GM12878 (cell line): ENCODE data around the gene SRP72. TPM values are rescaled to one million over a fixed set of nuclear protein-coding genes. Genes with fewer than 3 reads are reported as not detected.

Experiments used
- ATF3 ChIP-seq: IDR thresholded peaks from 2 replicates; pipeline ENCODE4 v1.6.1; 2011; ENCODE audit warnings: low read depth, mild to moderate bottlenecking, low read length, moderate library complexity, borderline replicate concordance; ENCODE audit errors: extremely low read depth
- BRCA1 ChIP-seq: IDR thresholded peaks from 2 replicates; pipeline ENCODE4 v1.6.1; 2011; ENCODE audit warnings: low read depth, low read length, improper control_type of control experiment
- CEBPB ChIP-seq, 2 experiments: fragments of 150-350 bp in 1 of 2; IDR thresholded peaks; 2 replicates each; pipeline ENCODE4 v1.6.1; 2012 to 2014; ENCODE audit warnings: low read depth in 2 of 2, low read length in 2 of 2, borderline replicate concordance in 1 of 2, inconsistent platforms in 1 of 2
- RELA ChIP-seq: fragments of 450-650 bp; IDR thresholded peaks from 2 replicates; pipeline ENCODE4 v1.8.0; 2014; ENCODE audit warnings: borderline replicate concordance; ENCODE audit not compliant: partially characterized antibody
- SMARCA5 ChIP-seq: fragments of 450-650 bp; IDR thresholded peaks from 2 replicates; pipeline ENCODE4 v1.6.1; 2017; ENCODE audit warnings: mild to moderate bottlenecking
- polyA plus RNA-seq, 11 experiments: library from polyadenylated mRNA; depleted of rRNA in 4 of 11; unstranded in 6 of 11; stranded (reverse) in 5 of 11; fragments of >200 nt; fragmentation: Nextera tagmentation in 4 of 11; fragmentation: Illumina TruSeq in 1 of 11; extraction: Ambion mirVana in 4 of 11; extraction: Trizol in 1 of 11; gene quantifications; 1 replicate in 1 of 11; 2 replicates in 10 of 11; pipeline versions ENCODE4 v1.2.1 to v1.2.3, GENCODE V29; 2011 to 2016; ENCODE audit warnings: inconsistent platforms in 2 of 11, missing spikeins in 2 of 11, low read depth in 1 of 11
- total RNA-seq, 4 experiments: library from RNA; depleted of rRNA in 3 of 4; stranded (reverse); fragments of >200 nt in 3 of 4; fragmentation: Illumina TruSeq in 1 of 4; extraction: Trizol in 1 of 4; gene quantifications; 2 replicates each; pipeline versions ENCODE4 v1.2.1 to v1.2.3, GENCODE V29; 2013 to 2021

Gene SRP72
- total and polyA plus RNA-seq, 10 of the 15 experiments (the other 5 are each of a cell fraction or from before 2014, with no cell fraction given), result 61.6 to 186 (median 133) TPM

DNA sequence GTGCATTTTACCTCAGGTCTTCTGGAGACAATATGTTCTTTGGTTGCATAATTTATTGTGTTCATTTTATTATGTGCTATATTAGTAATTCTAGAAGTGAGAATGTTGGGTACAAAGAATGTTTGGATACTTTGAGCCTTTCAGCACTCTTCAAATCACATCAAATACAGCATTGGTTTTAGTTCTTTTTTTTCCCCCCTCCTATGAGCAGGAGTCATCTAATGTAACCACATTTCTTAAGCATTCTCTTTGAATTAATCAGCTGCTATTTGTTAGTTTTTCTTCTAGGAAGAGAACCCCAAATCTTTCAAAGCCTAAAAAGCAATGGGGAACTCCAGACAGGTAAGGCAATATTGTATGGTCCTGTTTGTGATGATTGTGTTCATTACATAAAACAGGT lies 84.9 kb downstream of the SRP72 start (continued):
- TF ChIP-seq ATF3 (no peak), CEBPB (IDR thresholded peaks at IDR 0.05; ENCODE audit: borderline replicate concordance in 1 of 2, low read depth in 2 of 2, low read length in 2 of 2) (no peak), BRCA1 (no peak), RELA (no peak), SMARCA5 (no peak)

Other genes starting within 250 kb of the SRP72 start
- gene AASDH, start 80.1 kb upstream of the SRP72 start, total RNA-seq (2014; rRNA removed), result 7.9 and 8.9 TPM in 2 replicates
- gene AASDH, start 80.1 kb upstream of the SRP72 start, total RNA-seq (2014; rRNA removed; fragmentation: Illumina TruSeq; extraction: Trizol), result 11.0 and 11.1 TPM in 2 replicates
- gene AASDH, start 80.1 kb upstream of the SRP72 start, total RNA-seq (2021), result 7.4 and 7.7 TPM in 2 replicates
- gene AASDH, start 80.1 kb upstream of the SRP72 start, polyA plus RNA-seq (2011; rRNA removed), result 18.5 and 26.5 TPM in 2 replicates
- 8.6 and 13.2 TPM in 2 replicates for gene AASDH, start 80.1 kb upstream of the SRP72 start, polyA plus RNA-seq (2014; fragmentation: Illumina TruSeq; extraction: Trizol)
- 10 to 100 TPM; 11.6 to 19.1 TPM for gene AASDH, start 80.1 kb upstream of the SRP72 start, polyA plus RNA-seq (2014; fragmentation: Nextera tagmentation; extraction: Ambion mirVana)
- gene AASDH, start 80.1 kb upstream of the SRP72 start, polyA plus RNA-seq (2014; rRNA removed), result 4.6 and 7.3 TPM in 2 replicates
- 10 to 100 TPM; 12.3 to 16.8 TPM for gene AASDH, start 80.1 kb upstream of the SRP72 start, polyA plus RNA-seq (2016; fragmentation: Nextera tagmentation; extraction: Ambion mirVana)
- 37.3 and 41.7 TPM in 2 replicates for gene PPAT, start 32.0 kb upstream of the SRP72 start, total RNA-seq (2014; rRNA removed)
- 39.0 and 40.9 TPM in 2 replicates for gene PPAT, start 32.0 kb upstream of the SRP72 start, total RNA-seq (2014; rRNA removed; fragmentation: Illumina TruSeq; extraction: Trizol)
- gene PPAT, start 32.0 kb upstream of the SRP72 start, total RNA-seq (2021), result 44.1 and 51.2 TPM in 2 replicates
- gene PPAT, start 32.0 kb upstream of the SRP72 start, polyA plus RNA-seq (2011; rRNA removed), result 31.4 and 41.0 TPM in 2 replicates
- 38.7 and 39.9 TPM in 2 replicates for gene PPAT, start 32.0 kb upstream of the SRP72 start, polyA plus RNA-seq (2014; fragmentation: Illumina TruSeq; extraction: Trizol)
- 10 to 100 TPM; 24.9 to 32.6 TPM for gene PPAT, start 32.0 kb upstream of the SRP72 start, polyA plus RNA-seq (2014; fragmentation: Nextera tagmentation; extraction: Ambion mirVana)
- 27.0 and 27.3 TPM in 2 replicates for gene PPAT, start 32.0 kb upstream of the SRP72 start, polyA plus RNA-seq (2014; rRNA removed)
- gene PPAT, start 32.0 kb upstream of the SRP72 start, polyA plus RNA-seq (2016; fragmentation: Nextera tagmentation; extraction: Ambion mirVana), result 10 to 100 TPM; 47.4 to 50.7 TPM
- gene PAICS, start 31.4 kb upstream of the SRP72 start, total RNA-seq (2014; rRNA removed), result 109 and 120 TPM in 2 replicates
- 175 and 181 TPM in 2 replicates for gene PAICS, start 31.4 kb upstream of the SRP72 start, total RNA-seq (2014; rRNA removed; fragmentation: Illumina TruSeq; extraction: Trizol)
- gene PAICS, start 31.4 kb upstream of the SRP72 start, total RNA-seq (2021), result 248 and 251 TPM in 2 replicates
- 350 and 490 TPM in 2 replicates for gene PAICS, start 31.4 kb upstream of the SRP72 start, polyA plus RNA-seq (2011; rRNA removed)
- gene PAICS, start 31.4 kb upstream of the SRP72 start, polyA plus RNA-seq (2014; fragmentation: Illumina TruSeq; extraction: Trizol), result 295 and 365 TPM in 2 replicates
- gene PAICS, start 31.4 kb upstream of the SRP72 start, polyA plus RNA-seq (2014; fragmentation: Nextera tagmentation; extraction: Ambion mirVana), result 100 to 1,000 TPM; 224 to 251 TPM
- gene PAICS, start 31.4 kb upstream of the SRP72 start, polyA plus RNA-seq (2014; rRNA removed), result 158 and 201 TPM in 2 replicates
- 100 to 1,000 TPM; 314 to 315 TPM for gene PAICS, start 31.4 kb upstream of the SRP72 start, polyA plus RNA-seq (2016; fragmentation: Nextera tagmentation; extraction: Ambion mirVana)
- gene ARL9, start 38.2 kb downstream of the SRP72 start, total RNA-seq (2014; rRNA removed), result not detected in 2 replicates
- gene ARL9, start 38.2 kb downstream of the SRP72 start, total RNA-seq (2014; rRNA removed; fragmentation: Illumina TruSeq; extraction: Trizol), result not detected in 2 replicates
- gene ARL9, start 38.2 kb downstream of the SRP72 start, total RNA-seq (2021), result not detected in 2 replicates
- not detected in 2 replicates for gene ARL9, start 38.2 kb downstream of the SRP72 start, polyA plus RNA-seq (2011; rRNA removed)
- not detected in 2 replicates for gene ARL9, start 38.2 kb downstream of the SRP72 start, polyA plus RNA-seq (2014; fragmentation: Illumina TruSeq; extraction: Trizol)
- not detected for gene ARL9, start 38.2 kb downstream of the SRP72 start, polyA plus RNA-seq (2014; fragmentation: Nextera tagmentation; extraction: Ambion mirVana)
- not detected in 2 replicates for gene ARL9, start 38.2 kb downstream of the SRP72 start, polyA plus RNA-seq (2014; rRNA removed)
- not detected for gene ARL9, start 38.2 kb downstream of the SRP72 start, polyA plus RNA-seq (2016; fragmentation: Nextera tagmentation; extraction: Ambion mirVana)
- 0.11 and 0.44 TPM in 2 replicates for gene HOPX, start 213.7 kb downstream of the SRP72 start, total RNA-seq (2014; rRNA removed)
- 0.28 TPM in 1 of 2 replicates, not detected in the other for gene HOPX, start 213.7 kb downstream of the SRP72 start, total RNA-seq (2014; rRNA removed; fragmentation: Illumina TruSeq; extraction: Trizol)
- gene HOPX, start 213.7 kb downstream of the SRP72 start, total RNA-seq (2021), result 0.38 and 0.58 TPM in 2 replicates
- 0.11 and 0.20 TPM in 2 replicates for gene HOPX, start 213.7 kb downstream of the SRP72 start, polyA plus RNA-seq (2011; rRNA removed)
- gene HOPX, start 213.7 kb downstream of the SRP72 start, polyA plus RNA-seq (2014; fragmentation: Illumina TruSeq; extraction: Trizol), result 0.25 and 0.74 TPM in 2 replicates
- under 1 TPM; 0.22 to 0.40 TPM for gene HOPX, start 213.7 kb downstream of the SRP72 start, polyA plus RNA-seq (2014; fragmentation: Nextera tagmentation; extraction: Ambion mirVana)
- gene HOPX, start 213.7 kb downstream of the SRP72 start, polyA plus RNA-seq (2014; rRNA removed), result 0.42 TPM in 1 of 2 replicates, not detected in the other
- not detected for gene HOPX, start 213.7 kb downstream of the SRP72 start, polyA plus RNA-seq (2016; fragmentation: Nextera tagmentation; extraction: Ambion mirVana)